DOHH2 (cell line): ENCODE results near the gene NAV2.

Source experiments
- H3F3A ChIP-seq: fragments of 200-600 bp; sonication (generic), shearing (Covaris generic); 2 replicates; pipeline ENCODE4 v1.6.0; 2016; ENCODE audit warnings: antibody characterized with exemption, mild to moderate bottlenecking; ENCODE audit not compliant: control insufficient read depth, insufficient read depth
- H3K27ac ChIP-seq: fragments of 200-600 bp; sonication (generic); 2 replicates; pipeline ENCODE4 v1.5.1; 2014; ENCODE audit warnings: low read depth, mild to moderate bottlenecking, low read length, moderate library complexity
- H3K27me3 ChIP-seq: fragments of 200-600 bp; sonication (generic); 2 replicates; pipeline ENCODE4 v1.6.1; 2014; ENCODE audit warnings: mild to moderate bottlenecking, low read length, mixed read lengths; ENCODE audit not compliant: control insufficient read depth
- H3K36me3 ChIP-seq: fragments of 200-600 bp; sonication (generic); 2 replicates; pipeline ENCODE4 v1.6.1; 2014; ENCODE audit warnings: mild to moderate bottlenecking, low read length, moderate library complexity, mixed read lengths; ENCODE audit not compliant: control insufficient read depth
- H3K4me1 ChIP-seq: fragments of 200-600 bp; sonication (generic); 2 replicates; pipeline ENCODE4 v1.6.1; 2014; ENCODE audit warnings: mild to moderate bottlenecking, low read length, mixed read lengths; ENCODE audit not compliant: control insufficient read depth
- H3K4me2 ChIP-seq: fragments of 200-600 bp; sonication (generic); 2 replicates; pipeline ENCODE4 v1.6.0; 2014; ENCODE audit warnings: mild to moderate bottlenecking, low read length, moderate library complexity
- H3K4me3 ChIP-seq: fragments of 200-600 bp; sonication (generic); 2 replicates; pipeline ENCODE4 v1.5.1; 2014; ENCODE audit warnings: mild to moderate bottlenecking, low read length, mixed read lengths
- H3K79me2 ChIP-seq: fragments of 200-600 bp; sonication (generic); 2 replicates; pipeline ENCODE4 v1.6.1; 2014; ENCODE audit warnings: mild to moderate bottlenecking, low read length, mixed read lengths; ENCODE audit not compliant: control insufficient read depth
- H3K9me2 ChIP-seq: fragments of 200-600 bp; sonication (generic); replicated peaks from 2 replicates; pipeline ENCODE4 v1.6.1; 2014; ENCODE audit warnings: mild to moderate bottlenecking, low read length, mixed read lengths; ENCODE audit not compliant: control insufficient read depth
- H3K9me3 ChIP-seq: fragments of 200-600 bp; sonication (generic); 2 replicates; pipeline ENCODE4 v1.6.1; 2014; ENCODE audit warnings: antibody characterized with exemption, low read length, mixed read lengths; ENCODE audit not compliant: control insufficient read depth, insufficient read depth
- H4K20me1 ChIP-seq: fragments of 200-600 bp; sonication (generic); 2 replicates; pipeline ENCODE4 v1.6.0; 2014; ENCODE audit warnings: low read depth, mild to moderate bottlenecking, antibody characterized with exemption, low read length, moderate library complexity; ENCODE audit not compliant: control insufficient read depth, insufficient read depth
- CTCF ChIP-seq: fragments of 200-600 bp; sonication (generic); IDR thresholded peaks from one replicate; pipeline ENCODE4 v1.5.1; 2014; ENCODE audit warnings: antibody characterized with exemption, mild to moderate bottlenecking, low read depth, low read length; ENCODE audit not compliant: poor library complexity, severe bottlenecking
- EZH2phosphoT487 ChIP-seq: fragments of 200-600 bp; sonication (generic); IDR thresholded peaks from 2 replicates; pipeline ENCODE4 v1.6.1; 2017; ENCODE audit warnings: borderline replicate concordance, mild to moderate bottlenecking, antibody characterized with exemption, low read length, moderate library complexity, mixed read lengths

Gene NAV2

GRCh38 chr11:19876750-19877149 is 164.1 kb downstream of the NAV2 start:
- Histone ChIP-seq H3K27ac (no peak overlapping the region), H3K9me3 (no peaks in the 10 kb centered on the region), H3K27me3 (peaks cover 3% of the 10 kb centered on the region; the same call in 1 of the 2 replicates), H3K36me3 (no peaks in the 10 kb centered on the region), H3F3A (no peaks in the 10 kb centered on the region), H4K20me1 (no peaks in the 10 kb centered on the region), H3K79me2 (no peaks in the 10 kb centered on the region), H3K4me1 (no peaks in the 10 kb centered on the region), H3K4me3 (no peak overlapping the region), H3K4me2 (no peak overlapping the region), H3K9me2 (no peaks in the 10 kb centered on the region)
- TF ChIP-seq EZH2phosphoT487: no peak
- no peak for TF ChIP-seq CTCF

GRCh38 chr11:19878520-19878919 is 165.9 kb downstream of the NAV2 start:
- H3K4me3 ChIP-seq: no peak overlapping the region
- H3K36me3 ChIP-seq: no peaks in the 10 kb centered on the region
- H3K27ac ChIP-seq: no peak overlapping the region
- peaks cover 1% of the 10 kb centered on the region; the same call in 1 of the 2 replicates for H3K27me3 ChIP-seq
- no peaks in the 10 kb centered on the region for H3K79me2 ChIP-seq
- no peaks in the 10 kb centered on the region for H3F3A ChIP-seq
- H3K4me2 ChIP-seq: no peak overlapping the region
- H3K4me1 ChIP-seq: no peaks in the 10 kb centered on the region
- TF ChIP-seq EZH2phosphoT487 (no peak), CTCF (no peak)
- H3K9me2 ChIP-seq: no peaks in the 10 kb centered on the region
- no peaks in the 10 kb centered on the region for H4K20me1 ChIP-seq
- H3K9me3 ChIP-seq: no peaks in the 10 kb centered on the region

DNA sequence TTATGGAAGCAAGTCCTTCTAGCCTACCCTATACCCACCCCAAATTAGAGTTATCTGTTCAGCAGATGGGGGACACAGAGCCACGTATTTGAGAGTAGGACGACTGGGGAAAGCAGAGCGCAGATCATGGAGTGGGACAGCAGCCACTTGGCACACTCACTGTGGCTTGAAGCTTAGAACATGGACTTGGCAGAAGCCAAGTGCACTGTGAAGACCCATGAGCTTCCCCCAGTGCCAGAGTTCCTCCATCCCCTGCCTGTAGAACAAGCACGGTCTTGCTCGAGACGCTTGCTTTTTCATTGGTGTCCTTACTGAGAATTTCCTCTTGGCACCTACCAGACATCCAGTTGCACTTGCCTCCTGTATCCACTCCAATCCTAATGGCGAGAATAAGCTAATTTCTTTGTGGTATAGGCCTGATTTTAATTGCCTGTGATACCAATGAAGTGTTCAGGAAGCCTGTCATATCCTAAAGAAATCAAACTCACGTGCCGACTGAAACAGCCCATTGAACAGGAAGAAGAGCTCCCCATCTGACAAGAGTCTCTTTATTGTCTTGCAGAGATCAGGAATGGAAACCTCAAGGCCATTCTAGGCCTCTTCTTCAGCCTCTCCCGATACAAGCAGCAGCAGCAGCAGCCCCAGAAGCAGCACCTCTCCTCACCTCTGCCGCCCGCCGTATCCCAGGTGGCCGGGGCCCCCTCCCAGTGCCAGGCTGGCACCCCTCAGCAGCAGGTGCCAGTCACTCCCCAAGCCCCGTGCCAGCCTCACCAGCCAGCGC is 166.9 kb downstream of the NAV2 start:
- Histone ChIP-seq H3K4me1 (no peaks in the 10 kb centered on the region), H3K36me3 (no peaks in the 10 kb centered on the region), H3K9me3 (no peaks in the 10 kb centered on the region), H3F3A (no peaks in the 10 kb centered on the region), H3K27ac (no peak overlapping the region), H3K4me3 (no peak overlapping the region), H3K79me2 (no peaks in the 10 kb centered on the region), H3K4me2 (no peak overlapping the region), H3K9me2 (no peaks in the 10 kb centered on the region), H4K20me1 (no peaks in the 10 kb centered on the region), H3K27me3 (no peaks in the 10 kb centered on the region)
- TF ChIP-seq EZH2phosphoT487 (no peak), CTCF (no peak)
